Measurements from ENCODE around the gene IFT74. TPM values are rescaled to one million over a fixed set of nuclear protein-coding genes. Genes with fewer than 3 reads are reported as not detected.
"Not testable (repeated sequence)": the region's sequence is repeated elsewhere in the genome, so short reads cannot be mapped to it uniquely, and the experiment has no call there.

Gene IFT74
- total and polyA plus RNA-seq, 2 experiments from 2014 or later, result 12.6 to 15.3 TPM

GRCh38 chr9:27088981-27089380 is 132.8 kb downstream of the IFT74 start:
- H3K27ac ChIP-seq, result no peak overlapping the region
- no peaks in the 10 kb centered on the region for H3K9me3 ChIP-seq (ENCODE audit: low read depth)
- no peaks in the 10 kb centered on the region for H3K79me2 ChIP-seq
- DNase-seq (ENCODE audit: low spot score), result no peak
- WGBS (ENCODE audit: low lambda C conversion rate, missing lambda C conversion rate), result 62% methylated on average over 4 of the region's 4 CpGs
- no peaks in the 10 kb centered on the region for H3K27me3 ChIP-seq
- no peak overlapping the region for H2AFZ ChIP-seq
- no peaks in the 10 kb centered on the region for H4K20me1 ChIP-seq (ENCODE audit: insufficient read depth, poor library complexity, severe bottlenecking)
- no peak overlapping the region for H3K4me2 ChIP-seq
- H3K4me1 ChIP-seq (ENCODE audit: insufficient read depth), result no peaks in the 10 kb centered on the region
- no peaks in the 10 kb centered on the region for H3K36me3 ChIP-seq (replicated peaks; ENCODE audit: insufficient read depth, low read depth)
- TF ChIP-seq EZH2phosphoT487 (IDR thresholded peaks at IDR 0.05; ENCODE audit: low read depth, severe bottlenecking, unreplicated experiment) (no peak), EZH2 (IDR thresholded peaks at IDR 0.05; ENCODE audit: borderline replicate concordance) (no peak), CTCF (IDR thresholded peaks at IDR 0.05; ENCODE audit: poor library complexity) (no peak)
- H3K4me3 ChIP-seq, result no peak overlapping the region
- H3K9me2 ChIP-seq (replicated peaks; ENCODE audit: insufficient read depth), result no peaks in the 10 kb centered on the region

- Histone ChIP-seq H3K36me3 (replicated peaks; ENCODE audit: insufficient read depth, low read depth) (no peaks in the 10 kb centered on the region), H3K79me2 (no peaks in the 10 kb centered on the region), H3K27ac (no peak overlapping the region), H3K9me2 (replicated peaks; ENCODE audit: insufficient read depth) (no peaks in the 10 kb centered on the region), H2AFZ (no peak overlapping the region), H3K9me3 (ENCODE audit: low read depth) (no peaks in the 10 kb centered on the region), H4K20me1 (ENCODE audit: insufficient read depth, poor library complexity, severe bottlenecking) (no peaks in the 10 kb centered on the region), H3K4me3 (no peak overlapping the region), H3K27me3 (no peaks in the 10 kb centered on the region), H3K4me2 (no peak overlapping the region), H3K4me1 (ENCODE audit: insufficient read depth) (no peaks in the 10 kb centered on the region)
- no peak for DNase-seq (ENCODE audit: low spot score)
- TF ChIP-seq EZH2phosphoT487 (IDR thresholded peaks at IDR 0.05; ENCODE audit: low read depth, severe bottlenecking, unreplicated experiment) (no peak), EZH2 (IDR thresholded peaks at IDR 0.05; ENCODE audit: borderline replicate concordance) (no peak), CTCF (IDR thresholded peaks at IDR 0.05; ENCODE audit: poor library complexity) (no peak)
- WGBS (ENCODE audit: low lambda C conversion rate, missing lambda C conversion rate), result 95% methylated on average over 4 of the region's 4 CpGs
Measured at GRCh38 chr9:27089706-27090105, 133.5 kb downstream of the IFT74 start.

DNA sequence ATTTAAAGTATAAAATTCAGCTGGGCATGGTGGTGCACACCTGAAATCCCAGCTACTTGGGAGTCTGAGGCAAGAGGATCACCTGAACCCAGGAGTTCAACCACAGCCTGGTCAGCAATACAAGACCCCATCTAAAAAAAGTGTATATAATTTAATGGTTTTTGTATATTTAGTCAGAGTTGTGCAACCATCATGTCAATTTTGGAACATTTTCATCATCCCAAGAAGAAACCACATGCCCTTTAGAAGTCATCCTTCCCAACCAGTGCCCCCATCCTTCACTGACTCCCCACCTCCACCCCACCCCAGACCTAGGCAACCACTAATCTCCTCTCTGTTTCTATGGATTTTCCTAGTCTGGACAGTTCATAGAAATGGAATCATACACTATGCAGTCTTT is 134.0 kb downstream of the IFT74 start:
- H3K4me1 ChIP-seq (ENCODE audit: insufficient read depth), result no peaks in the 10 kb centered on the region
- H3K79me2 ChIP-seq, result no peaks in the 10 kb centered on the region
- no peaks in the 10 kb centered on the region for H3K9me3 ChIP-seq (ENCODE audit: low read depth)
- H3K27me3 ChIP-seq, result no peaks in the 10 kb centered on the region
- no peaks in the 10 kb centered on the region for H4K20me1 ChIP-seq (ENCODE audit: insufficient read depth, poor library complexity, severe bottlenecking)
- H3K4me3 ChIP-seq, result no peak overlapping the region
- no peak overlapping the region for H2AFZ ChIP-seq
- no peak for TF ChIP-seq EZH2phosphoT487 (IDR thresholded peaks at IDR 0.05; ENCODE audit: low read depth, severe bottlenecking, unreplicated experiment)
- TF ChIP-seq CTCF (IDR thresholded peaks at IDR 0.05; ENCODE audit: poor library complexity), result no peak
- no peak for TF ChIP-seq EZH2 (IDR thresholded peaks at IDR 0.05; ENCODE audit: borderline replicate concordance)
- H3K36me3 ChIP-seq (replicated peaks; ENCODE audit: insufficient read depth, low read depth), result no peaks in the 10 kb centered on the region
- no peaks in the 10 kb centered on the region for H3K9me2 ChIP-seq (replicated peaks; ENCODE audit: insufficient read depth)
- no peak overlapping the region for H3K27ac ChIP-seq
- DNase-seq (ENCODE audit: low spot score), result no peak
- no peak overlapping the region for H3K4me2 ChIP-seq

GRCh38 chr9:27090711-27091110 is 134.5 kb downstream of the IFT74 start:
- no peaks in the 10 kb centered on the region for H3K9me3 ChIP-seq (ENCODE audit: low read depth)
- WGBS (ENCODE audit: low lambda C conversion rate, missing lambda C conversion rate), result 97% methylated on average over 1 of the region's 1 CpG
- H4K20me1 ChIP-seq (ENCODE audit: insufficient read depth, poor library complexity, severe bottlenecking), result no peaks in the 10 kb centered on the region
- no peak overlapping the region for H3K4me3 ChIP-seq
- H3K27ac ChIP-seq, result no peak overlapping the region
- H3K4me2 ChIP-seq, result no peak overlapping the region
- no peaks in the 10 kb centered on the region for H3K79me2 ChIP-seq
- H3K9me2 ChIP-seq (replicated peaks; ENCODE audit: insufficient read depth), result no peaks in the 10 kb centered on the region
- no peaks in the 10 kb centered on the region for H3K36me3 ChIP-seq (replicated peaks; ENCODE audit: insufficient read depth, low read depth)
- no peak for DNase-seq (ENCODE audit: low spot score)
- no peaks in the 10 kb centered on the region for H3K4me1 ChIP-seq (ENCODE audit: insufficient read depth)
- no peak for TF ChIP-seq EZH2 (IDR thresholded peaks at IDR 0.05; ENCODE audit: borderline replicate concordance)
- no peak for TF ChIP-seq CTCF (IDR thresholded peaks at IDR 0.05; ENCODE audit: poor library complexity)
- no peak for TF ChIP-seq EZH2phosphoT487 (IDR thresholded peaks at IDR 0.05; ENCODE audit: low read depth, severe bottlenecking, unreplicated experiment)
- no peak overlapping the region for H2AFZ ChIP-seq
- H3K27me3 ChIP-seq, result no peaks in the 10 kb centered on the region

- not testable (repeated sequence) for H3K4me1 ChIP-seq (ENCODE audit: insufficient read depth); H2AFZ ChIP-seq; H3K4me2 ChIP-seq; H3K36me3 ChIP-seq (replicated peaks; ENCODE audit: insufficient read depth, low read depth); H3K9me3 ChIP-seq (ENCODE audit: low read depth); DNase-seq (ENCODE audit: low spot score); H3K4me3 ChIP-seq; H3K27ac ChIP-seq; H3K79me2 ChIP-seq; H3K9me2 ChIP-seq (replicated peaks; ENCODE audit: insufficient read depth); H3K27me3 ChIP-seq; H4K20me1 ChIP-seq (ENCODE audit: insufficient read depth, poor library complexity, severe bottlenecking)
- 98% methylated on average over 26 of the region's 27 CpGs for WGBS (ENCODE audit: low lambda C conversion rate, missing lambda C conversion rate)
Measured at GRCh38 chr9:27092496-27092895, 136.3 kb downstream of the IFT74 start.
